Suprapubic skin (tissue), 4 donors: ENCODE measurements around the gene SLC2A4. TPM values are rescaled to one million over a fixed set of nuclear protein-coding genes. Genes with fewer than 3 reads are reported as not detected.

Experiments
- DNase-seq, 2 donors: peaks; one replicate each; pipeline ENCODE4 v3.0.0-alpha.2; 2019; ENCODE audit warnings: low spot score in 2 of 2
- H3K27ac ChIP-seq: fragments of 200-600 bp; sonication (generic); one replicate; pipeline ENCODE4 v1.5.1; 2019
- H3K27me3 ChIP-seq: fragments of 200-600 bp; sonication (generic); one replicate; pipeline ENCODE4 v1.5.1; 2019
- H3K36me3 ChIP-seq: fragments of 200-600 bp; sonication (generic); one replicate; pipeline ENCODE4 v1.5.1; 2019
- H3K4me1 ChIP-seq: fragments of 200-600 bp; sonication (generic); one replicate; pipeline ENCODE4 v1.5.1; 2019
- H3K4me3 ChIP-seq: fragments of 200-600 bp; sonication (generic); one replicate; pipeline ENCODE4 v1.5.1; 2019; ENCODE audit warnings: mild to moderate bottlenecking
- H3K9me3 ChIP-seq: fragments of 200-600 bp; sonication (generic); one replicate; pipeline ENCODE4 v1.5.1; 2019
- CTCF ChIP-seq, 2 donors: fragments of 200-600 bp in 1 of 2; fragments of 450-650 bp in 1 of 2; sonication (generic) in 1 of 2; IDR thresholded peaks; one replicate each; pipeline ENCODE4 v1.5.1; 2016 to 2019; ENCODE audit warnings: antibody characterized with exemption in 2 of 2, mild to moderate bottlenecking in 1 of 2, moderate library complexity in 1 of 2
- EP300 ChIP-seq: sonication (generic); formaldehyde crosslinking; IDR thresholded peaks from one replicate; pipeline ENCODE4 v1.6.1; 2017; ENCODE audit warnings: antibody characterized with exemption
- POLR2A ChIP-seq, 2 donors: fragments of 450-650 bp; IDR thresholded peaks; one replicate each; pipeline ENCODE4 v1.6.1; 2017; ENCODE audit warnings: antibody characterized with exemption in 2 of 2, mild to moderate bottlenecking in 2 of 2, moderate library complexity in 2 of 2
- POLR2AphosphoS5 ChIP-seq, 3 donors: sonication (generic); formaldehyde crosslinking; IDR thresholded peaks; one replicate each; pipeline ENCODE4 v1.6.1; 2017; ENCODE audit warnings: antibody characterized with exemption in 3 of 3
- WGBS: methylation state at CpG from one replicate; pipeline ENCODE4 v1.1.5; 2018; 5-methylcytosine and 5-hydroxymethylcytosine counted together
- total RNA-seq, 4 donors: library from RNA; depleted of rRNA; stranded (reverse); fragments of >200 nt; gene quantifications; one replicate each; pipeline ENCODE4 v1.1.0, GENCODE V29; 2016

SLC2A4 gene
- total RNA-seq, 4 donors from 2014 or later = 2.4 to 19.4 (median 10.8) TPM

GRCh38 chr17:7235693-7236665, 45.5 kb upstream of the SLC2A4 start:
- peaks cover 71% of the 10 kb centered on the region for H3K4me1 ChIP-seq
- H3K9me3 ChIP-seq = no peaks in the 10 kb centered on the region
- H3K4me3 ChIP-seq = no peak overlapping the region
- H3K27me3 ChIP-seq = no peaks in the 10 kb centered on the region
- peak in 1 of 2 donors; percentile 58 for DNase-seq
- peaks cover 9% of the 10 kb centered on the region for H3K36me3 ChIP-seq
- 79% methylated on average over 22 of the region's 22 CpGs for WGBS
- TF ChIP-seq POLR2AphosphoS5 (IDR thresholded peaks at IDR 0.05) (no peak), CTCF (IDR thresholded peaks at IDR 0.05) (no peak), POLR2A (IDR thresholded peaks at IDR 0.05) (no peak), EP300 (no peak)
- H3K27ac ChIP-seq = no peak overlapping the region

GRCh38 chr17:7236808-7237207, 44.7 kb upstream of the SLC2A4 start:
- no peak for DNase-seq
- H3K4me1 ChIP-seq = peaks cover 73% of the 10 kb centered on the region
- peaks cover 9% of the 10 kb centered on the region for H3K36me3 ChIP-seq
- no peak for TF ChIP-seq POLR2AphosphoS5 (IDR thresholded peaks at IDR 0.05)
- TF ChIP-seq EP300 = no peak
- TF ChIP-seq CTCF (IDR thresholded peaks at IDR 0.05) = no peak
- TF ChIP-seq POLR2A (IDR thresholded peaks at IDR 0.05) = no peak
- no peaks in the 10 kb centered on the region for H3K9me3 ChIP-seq
- H3K27ac ChIP-seq = peak overlapping the region; percentile 95
- no peaks in the 10 kb centered on the region for H3K27me3 ChIP-seq
- WGBS = 83% methylated on average over 6 of the region's 6 CpGs
- H3K4me3 ChIP-seq = no peak overlapping the region

GRCh38 chr17:7237266-7237760, 44.2 kb upstream of the SLC2A4 start:
- Histone ChIP-seq H3K9me3 (no peaks in the 10 kb centered on the region), H3K4me3 (peak overlapping the region; percentile 97), H3K27me3 (no peaks in the 10 kb centered on the region), H3K4me1 (peaks cover 68% of the 10 kb centered on the region), H3K27ac (peak overlapping the region; percentile 95), H3K36me3 (peaks cover 9% of the 10 kb centered on the region)
- TF ChIP-seq EP300 (no peak), CTCF (IDR thresholded peaks at IDR 0.05) (no peak), POLR2AphosphoS5 (IDR thresholded peaks at IDR 0.05) (no peak), POLR2A (IDR thresholded peaks at IDR 0.05) (no peak)
- peak in 1 of 2 donors; percentile 72 for DNase-seq
- 19% methylated on average over 6 of the region's 6 CpGs for WGBS

GRCh38 chr17:7237761-7238419, 43.6 kb upstream of the SLC2A4 start:
- peak overlapping the region; percentile 97 for H3K4me3 ChIP-seq
- peaks cover 62% of the 10 kb centered on the region for H3K4me1 ChIP-seq
- peak; percentile 88 to 90 for DNase-seq
- no peak for TF ChIP-seq POLR2A (IDR thresholded peaks at IDR 0.05)
- TF ChIP-seq EP300 = no peak
- TF ChIP-seq POLR2AphosphoS5 (IDR thresholded peaks at IDR 0.05) = no peak
- no peak for TF ChIP-seq CTCF (IDR thresholded peaks at IDR 0.05)
- H3K27ac ChIP-seq = peak overlapping the region; percentile 95
- H3K27me3 ChIP-seq = no peaks in the 10 kb centered on the region
- WGBS = under 1% methylated on average over 17 of the region's 73 CpGs
- H3K9me3 ChIP-seq = no peaks in the 10 kb centered on the region
- peaks cover 9% of the 10 kb centered on the region for H3K36me3 ChIP-seq
